ENCODE data around the gene SLC34A3.
"Not testable (repeated sequence)": the region's sequence is repeated elsewhere in the genome, so short reads cannot be mapped to it uniquely, and the experiment has no call there.

Gene SLC34A3

DNA sequence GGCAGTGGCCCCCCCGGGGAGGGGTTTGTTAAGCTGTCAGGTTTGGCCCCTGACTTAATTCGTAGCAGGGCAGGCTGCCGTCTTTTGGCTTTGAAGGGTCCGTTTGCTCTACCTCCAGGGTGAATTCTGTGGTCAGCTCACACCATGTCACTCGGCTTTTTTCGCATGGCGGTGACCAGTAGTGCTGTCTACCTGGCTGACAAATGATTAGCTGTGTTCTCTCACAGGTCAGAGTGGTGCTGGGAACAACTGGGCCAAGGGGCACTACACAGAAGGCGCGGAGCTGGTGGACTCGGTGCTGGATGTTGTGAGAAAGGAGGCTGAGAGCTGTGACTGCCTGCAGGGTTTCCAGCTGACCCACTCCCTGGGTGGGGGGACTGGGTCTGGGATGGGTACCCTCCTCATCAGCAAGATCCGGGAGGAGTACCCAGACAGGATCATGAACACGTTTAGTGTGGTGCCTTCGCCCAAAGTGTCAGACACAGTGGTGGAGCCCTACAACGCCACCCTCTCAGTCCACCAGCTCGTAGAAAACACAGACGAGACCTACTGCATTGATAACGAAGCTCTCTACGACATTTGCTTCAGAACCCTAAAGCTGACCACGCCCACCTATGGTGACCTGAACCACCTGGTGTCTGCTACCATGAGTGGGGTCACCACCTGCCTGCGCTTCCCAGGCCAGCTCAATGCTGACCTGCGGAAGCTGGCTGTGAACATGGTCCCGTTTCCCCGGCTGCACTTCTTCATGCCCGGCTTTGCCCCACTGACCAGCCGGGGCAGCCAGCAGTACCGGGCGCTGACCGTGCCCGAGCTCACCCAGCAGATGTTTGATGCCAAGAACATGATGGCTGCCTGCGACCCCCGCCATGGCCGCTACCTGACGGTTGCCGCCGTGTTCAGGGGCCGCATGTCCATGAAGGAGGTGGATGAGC lies 11.8 kb downstream of the SLC34A3 start:
- in situ Hi-C loops (cut with HindIII; ENCODE audit: low sequenced_read_pairs) = no loop called here
- DNase-seq (ENCODE audit: low read depth, low spot score) = no peak
- peak overlapping the region; percentile 80 for H3K4me3 ChIP-seq (ENCODE audit: low read depth, low read length)

DNA sequence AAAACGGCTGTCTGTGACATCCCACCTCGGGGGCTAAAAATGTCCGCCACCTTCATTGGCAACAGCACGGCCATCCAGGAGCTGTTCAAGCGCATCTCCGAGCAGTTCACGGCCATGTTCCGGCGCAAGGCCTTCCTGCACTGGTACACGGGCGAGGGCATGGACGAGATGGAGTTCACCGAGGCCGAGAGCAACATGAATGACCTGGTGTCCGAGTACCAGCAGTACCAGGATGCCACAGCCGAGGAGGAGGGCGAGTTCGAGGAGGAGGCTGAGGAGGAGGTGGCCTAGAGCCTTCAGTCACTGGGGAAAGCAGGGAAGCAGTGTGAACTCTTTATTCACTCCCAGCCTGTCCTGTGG lies 12.5 kb downstream of the SLC34A3 start:
- DNase-seq (ENCODE audit: low read depth, low spot score); in situ Hi-C loops (cut with HindIII; ENCODE audit: low sequenced_read_pairs); H3K4me3 ChIP-seq (ENCODE audit: low read depth, low read length): not testable (repeated sequence)

More for the DNA sequence above, 11.8 kb downstream of the SLC34A3 start:
- TF ChIP-seq, protein P1, sequence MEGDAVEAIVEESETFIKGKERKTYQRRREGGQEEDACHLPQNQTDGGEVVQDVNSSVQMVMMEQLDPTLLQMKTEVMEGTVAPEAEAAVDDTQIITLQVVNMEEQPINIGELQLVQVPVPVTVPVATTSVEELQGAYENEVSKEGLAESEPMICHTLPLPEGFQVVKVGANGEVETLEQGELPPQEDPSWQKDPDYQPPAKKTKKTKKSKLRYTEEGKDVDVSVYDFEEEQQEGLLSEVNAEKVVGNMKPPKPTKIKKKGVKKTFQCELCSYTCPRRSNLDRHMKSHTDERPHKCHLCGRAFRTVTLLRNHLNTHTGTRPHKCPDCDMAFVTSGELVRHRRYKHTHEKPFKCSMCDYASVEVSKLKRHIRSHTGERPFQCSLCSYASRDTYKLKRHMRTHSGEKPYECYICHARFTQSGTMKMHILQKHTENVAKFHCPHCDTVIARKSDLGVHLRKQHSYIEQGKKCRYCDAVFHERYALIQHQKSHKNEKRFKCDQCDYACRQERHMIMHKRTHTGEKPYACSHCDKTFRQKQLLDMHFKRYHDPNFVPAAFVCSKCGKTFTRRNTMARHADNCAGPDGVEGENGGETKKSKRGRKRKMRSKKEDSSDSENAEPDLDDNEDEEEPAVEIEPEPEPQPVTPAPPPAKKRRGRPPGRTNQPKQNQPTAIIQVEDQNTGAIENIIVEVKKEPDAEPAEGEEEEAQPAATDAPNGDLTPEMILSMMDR (IDR thresholded peaks at IDR 0.05; ENCODE audit: low read depth, low read length) = no peak

DNA sequence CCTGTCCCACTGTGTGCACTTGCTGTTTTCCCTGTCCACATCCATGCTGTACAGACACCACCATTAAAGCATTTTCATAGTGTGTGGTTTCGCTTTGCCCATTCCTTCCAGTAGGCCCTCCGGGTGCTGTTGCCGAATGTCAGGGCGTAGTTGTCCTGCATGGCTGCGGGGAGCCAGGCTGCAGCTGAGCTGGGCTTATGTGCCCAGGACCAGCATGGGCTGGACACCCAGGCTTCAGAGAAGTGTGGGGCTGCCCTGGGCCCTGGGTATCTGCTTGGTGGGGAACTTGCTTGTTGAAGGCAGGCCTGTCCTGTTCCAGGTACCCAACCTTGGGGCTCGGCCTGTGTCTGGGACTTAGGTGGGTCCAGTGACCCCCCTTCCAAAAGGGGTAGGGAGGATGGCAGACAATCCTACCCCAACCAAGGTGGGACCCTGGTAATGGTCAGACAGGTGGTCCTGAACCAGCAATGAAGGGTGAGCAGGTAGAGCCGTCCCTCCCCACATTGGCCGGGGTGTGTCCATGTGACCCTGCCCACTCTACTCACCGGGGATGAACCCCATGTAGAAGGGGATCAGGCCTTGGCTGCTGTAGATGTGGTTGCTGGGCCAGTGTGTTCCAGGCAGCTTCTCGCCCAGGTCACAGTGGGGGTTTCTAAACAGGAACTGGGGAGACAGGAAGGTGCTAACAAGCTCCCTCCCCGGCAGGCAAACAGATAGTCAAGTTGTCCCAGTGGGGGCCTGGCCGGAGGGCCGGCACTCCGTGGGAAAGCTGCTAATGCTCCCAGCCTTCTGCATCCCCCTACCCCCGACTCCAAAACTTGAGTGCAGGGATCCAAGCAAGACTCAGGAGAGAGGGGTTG lies 13.2 kb downstream of the SLC34A3 start:
- no peak for DNase-seq (ENCODE audit: low read depth, low spot score)
- in situ Hi-C loops (cut with HindIII; ENCODE audit: low sequenced_read_pairs) = no loop called here
- H3K4me3 ChIP-seq (ENCODE audit: low read depth, low read length) = no peak overlapping the region
- TF ChIP-seq, protein P1 (IDR thresholded peaks at IDR 0.05; ENCODE audit: low read depth, low read length) = no peak

DNA sequence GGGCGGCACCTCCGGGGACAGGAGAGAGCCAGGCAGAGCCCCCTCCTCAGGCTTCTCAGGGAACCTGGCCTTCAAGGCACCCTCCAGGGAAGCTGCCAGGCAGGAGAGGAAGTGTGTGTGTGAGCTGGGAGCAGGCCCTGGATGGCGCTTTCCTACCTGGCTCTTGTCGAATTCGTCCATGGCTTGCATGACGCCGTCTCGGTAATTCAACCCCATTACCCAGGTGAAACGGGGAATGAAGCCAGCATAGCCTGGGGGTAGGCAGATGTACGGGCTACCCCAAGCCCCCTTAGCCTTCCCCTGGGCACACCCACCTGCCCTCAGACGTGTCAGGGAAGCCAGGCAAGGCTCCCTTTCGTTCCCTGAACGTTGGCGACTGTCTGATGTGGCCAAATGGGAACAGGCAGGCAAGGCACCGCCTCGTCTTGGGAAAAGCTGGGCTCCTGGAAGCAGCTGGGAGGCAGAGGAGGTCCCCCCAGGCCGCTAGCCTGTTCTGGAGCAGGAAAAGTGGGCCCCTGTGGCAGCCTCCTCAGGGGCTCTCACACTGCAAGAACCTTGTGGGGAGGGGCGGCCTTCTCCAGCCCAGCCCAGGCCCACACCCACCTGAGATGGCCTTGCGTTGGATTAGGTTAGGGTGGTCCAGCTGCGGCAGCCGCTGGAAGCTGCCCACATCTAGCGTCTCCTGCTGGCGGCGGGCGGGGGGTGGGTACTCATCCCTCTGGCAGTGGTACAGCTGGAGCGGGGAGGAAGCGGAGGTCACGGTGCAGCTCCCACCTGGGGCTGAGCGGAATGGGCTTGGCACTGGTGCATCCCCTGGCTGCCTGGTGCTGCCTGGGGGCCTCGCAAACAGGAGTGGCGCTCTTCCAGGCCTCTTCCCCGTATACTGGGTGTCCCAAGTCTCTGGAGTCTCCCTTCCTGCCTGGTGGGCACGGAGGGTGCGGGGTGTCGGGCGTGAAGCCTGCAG lies 14.1 kb downstream of the SLC34A3 start:
- TF ChIP-seq, protein P1 (IDR thresholded peaks at IDR 0.05; ENCODE audit: low read depth, low read length) = no peak
- no peak for DNase-seq (ENCODE audit: low read depth, low spot score)
- H3K4me3 ChIP-seq (ENCODE audit: low read depth, low read length) = no peak overlapping the region
- in situ Hi-C loops (cut with HindIII; ENCODE audit: low sequenced_read_pairs) = no loop called here

DNA sequence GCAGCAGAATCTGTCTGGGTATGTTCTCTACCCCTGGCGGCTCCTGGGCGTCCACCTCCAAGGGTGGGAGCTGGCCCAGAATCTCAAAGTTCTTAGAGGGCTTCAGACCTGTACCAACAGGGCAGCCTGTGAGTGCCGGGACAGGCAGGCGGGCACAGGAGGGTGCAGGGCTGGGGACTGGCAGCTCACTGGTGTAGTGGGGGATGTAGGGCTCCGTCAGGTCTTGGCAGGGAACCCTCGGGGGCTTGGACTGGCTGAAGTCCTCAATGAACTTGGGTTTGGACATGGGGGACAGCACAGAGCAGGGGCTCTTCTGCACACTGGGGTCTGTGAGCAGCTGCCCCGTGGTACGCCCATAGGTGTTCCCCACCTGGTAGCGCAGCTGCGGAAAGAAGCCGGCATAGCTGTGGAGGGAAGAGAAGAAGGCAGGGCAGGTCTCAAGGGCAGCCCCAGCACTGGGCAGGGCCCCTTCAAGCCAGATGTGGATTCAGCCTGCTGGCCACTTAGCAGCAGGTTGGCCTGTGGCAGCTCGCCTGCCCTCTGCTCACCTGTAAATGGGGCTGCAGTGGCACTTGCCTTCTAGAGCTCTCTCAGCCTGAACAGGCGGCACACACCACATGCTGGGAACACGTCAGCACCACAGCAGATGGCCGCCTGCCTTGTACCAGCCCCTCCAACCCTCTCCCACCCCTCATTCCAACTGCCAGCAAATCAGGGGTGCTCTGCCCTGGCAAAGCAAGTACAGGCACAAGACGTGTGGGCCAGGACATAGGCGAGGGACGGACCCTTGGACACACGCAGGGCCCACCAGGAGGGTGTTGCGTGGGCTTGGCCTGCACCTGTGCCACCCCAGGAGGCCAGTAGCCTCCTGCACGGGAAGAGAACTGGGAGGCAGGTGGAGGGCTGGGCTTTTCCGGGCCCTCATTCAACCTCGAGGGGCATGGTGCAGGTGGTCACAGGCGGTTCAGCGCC lies 15.0 kb downstream of the SLC34A3 start:
- DNase-seq (ENCODE audit: low read depth, low spot score) = no peak
- TF ChIP-seq, protein P1 (IDR thresholded peaks at IDR 0.05; ENCODE audit: low read depth, low read length) = no peak
- H3K4me3 ChIP-seq (ENCODE audit: low read depth, low read length) = no peak overlapping the region
- in situ Hi-C loops (cut with HindIII; ENCODE audit: low sequenced_read_pairs) = no loop called here
